ENCODE results near the gene EPHA10.

Gene EPHA10

GRCh38 chr1:37808369-37809319 is 43.7 kb upstream of the EPHA10 start:
- peaks cover 17% of the 10 kb centered on the region for H3K4me1 Mint-ChIP-seq
- no peaks in the 10 kb centered on the region for H3K9me3 Mint-ChIP-seq
- peak overlapping the region; percentile 95 to 97 (median 96) for H3K4me3 Mint-ChIP-seq
- peaks cover 25% of the 10 kb centered on the region for H3K36me3 Mint-ChIP-seq (ENCODE audit: low read depth)
- H3K27ac Mint-ChIP-seq, result peak overlapping the region; percentile 93 to 99 (median 96)
- no peaks in the 10 kb centered on the region for H3K27me3 Mint-ChIP-seq (ENCODE audit: low read depth)
- TF ChIP-seq, protein P1, sequence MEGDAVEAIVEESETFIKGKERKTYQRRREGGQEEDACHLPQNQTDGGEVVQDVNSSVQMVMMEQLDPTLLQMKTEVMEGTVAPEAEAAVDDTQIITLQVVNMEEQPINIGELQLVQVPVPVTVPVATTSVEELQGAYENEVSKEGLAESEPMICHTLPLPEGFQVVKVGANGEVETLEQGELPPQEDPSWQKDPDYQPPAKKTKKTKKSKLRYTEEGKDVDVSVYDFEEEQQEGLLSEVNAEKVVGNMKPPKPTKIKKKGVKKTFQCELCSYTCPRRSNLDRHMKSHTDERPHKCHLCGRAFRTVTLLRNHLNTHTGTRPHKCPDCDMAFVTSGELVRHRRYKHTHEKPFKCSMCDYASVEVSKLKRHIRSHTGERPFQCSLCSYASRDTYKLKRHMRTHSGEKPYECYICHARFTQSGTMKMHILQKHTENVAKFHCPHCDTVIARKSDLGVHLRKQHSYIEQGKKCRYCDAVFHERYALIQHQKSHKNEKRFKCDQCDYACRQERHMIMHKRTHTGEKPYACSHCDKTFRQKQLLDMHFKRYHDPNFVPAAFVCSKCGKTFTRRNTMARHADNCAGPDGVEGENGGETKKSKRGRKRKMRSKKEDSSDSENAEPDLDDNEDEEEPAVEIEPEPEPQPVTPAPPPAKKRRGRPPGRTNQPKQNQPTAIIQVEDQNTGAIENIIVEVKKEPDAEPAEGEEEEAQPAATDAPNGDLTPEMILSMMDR (IDR thresholded peaks at IDR 0.05; ENCODE audit: unreplicated experiment in 3 of 3), result no peak

DNA sequence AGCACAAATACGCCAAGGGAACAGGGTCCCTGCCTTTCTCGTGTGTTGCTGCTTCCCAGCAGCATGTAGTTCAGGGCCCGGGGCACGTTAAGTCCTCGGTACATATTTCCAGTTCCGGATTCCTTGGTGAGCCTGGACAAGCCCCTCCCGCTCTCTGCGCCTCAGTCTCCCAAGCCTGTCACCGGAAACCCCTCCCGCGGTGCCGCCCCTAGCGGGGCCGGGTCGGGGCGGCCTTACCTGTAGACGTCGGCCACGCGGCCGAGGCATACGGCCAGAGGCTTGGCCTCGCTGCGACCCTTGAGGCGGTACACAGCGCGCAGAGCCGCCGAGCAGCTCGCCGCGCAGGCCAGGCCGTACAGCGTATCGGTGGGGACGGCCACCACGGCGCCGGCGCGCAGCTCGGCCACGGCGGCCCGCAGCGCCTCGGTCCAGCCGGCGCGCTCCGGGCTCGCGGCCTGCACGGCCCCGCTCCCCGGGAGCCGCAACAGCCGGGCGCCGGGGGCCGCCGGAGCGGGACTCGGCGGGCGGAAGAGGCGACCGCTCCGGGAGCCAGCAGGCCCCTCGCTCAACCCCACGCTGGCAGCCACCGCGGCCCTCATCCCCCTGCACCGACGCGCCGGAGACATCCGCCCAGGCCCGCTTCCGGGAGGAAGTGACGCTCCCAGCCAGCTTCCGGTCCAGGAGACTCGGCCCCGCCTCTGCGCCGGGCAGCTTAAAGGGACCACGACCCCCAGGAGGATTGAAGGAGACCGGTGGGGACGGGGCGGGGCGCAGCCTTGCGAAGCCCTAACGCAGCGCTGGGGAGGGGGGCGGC is 42.8 kb upstream of the EPHA10 start, which contains the start of the genes C1orf122 and YRDC:
C1orf122 (plus strand) TSS at position 236 of the 814 bp plus-strand sequence. CDS start 615 bp downstream, outside the sequence.
YRDC (minus strand) TSS at position 654 of the 814 bp plus-strand sequence; CDS start at position 626, 28 bp downstream.
- Mint-ChIP-seq H3K27ac (peak within 1 kb of the TSS; percentile 93 to 99 (median 96)), H3K4me3 (peak within 1 kb of the TSS; percentile 95 to 97 (median 96)), H3K4me1 (peaks cover 17% of the 10 kb centered on the region), H3K36me3 (ENCODE audit: low read depth) (peaks cover 32% of the 10 kb centered on the region), H3K9me3 (no peaks in the 10 kb centered on the region), H3K27me3 (ENCODE audit: low read depth) (no peaks in the 10 kb centered on the region)
- TF ChIP-seq, protein P1 (IDR thresholded peaks at IDR 0.05; ENCODE audit: unreplicated experiment in 3 of 3), result no peak

- peak overlapping the region in 2 of 3 experiments; percentile 37 to 96 for H3K27ac Mint-ChIP-seq
- H3K9me3 Mint-ChIP-seq, result no peaks in the 10 kb centered on the region
- H3K4me3 Mint-ChIP-seq, result peak overlapping the region; percentile 85 to 88 (median 86)
- no peaks in the 10 kb centered on the region for H3K27me3 Mint-ChIP-seq (ENCODE audit: low read depth)
- H3K4me1 Mint-ChIP-seq, result peaks cover 17% of the 10 kb centered on the region
- TF ChIP-seq, protein P1 (IDR thresholded peaks at IDR 0.05; ENCODE audit: unreplicated experiment in 3 of 3), result no peak
- peaks cover 38% of the 10 kb centered on the region for H3K36me3 Mint-ChIP-seq (ENCODE audit: low read depth)
These were observed 42.3 kb upstream of the EPHA10 start for GRCh38 chr1:37807220-37807554.

GRCh38 chr1:37802439-37802838 is 37.5 kb upstream of the EPHA10 start:
- Mint-ChIP-seq H3K27me3 (ENCODE audit: low read depth) (no peaks in the 10 kb centered on the region), H3K4me1 (no peaks in the 10 kb centered on the region), H3K27ac (no peak overlapping the region), H3K36me3 (ENCODE audit: low read depth) (peaks cover 51% of the 10 kb centered on the region), H3K9me3 (no peaks in the 10 kb centered on the region), H3K4me3 (no peak overlapping the region)
- TF ChIP-seq, protein P1 (IDR thresholded peaks at IDR 0.05; ENCODE audit: unreplicated experiment in 3 of 3), result no peak

- H3K4me1 Mint-ChIP-seq, result peaks cover 5% of the 10 kb centered on the region
- no peaks in the 10 kb centered on the region for H3K9me3 Mint-ChIP-seq
- H3K27ac Mint-ChIP-seq, result no peak overlapping the region
- H3K36me3 Mint-ChIP-seq (ENCODE audit: low read depth), result peaks cover 20% of the 10 kb centered on the region
- no peak overlapping the region for H3K4me3 Mint-ChIP-seq
- TF ChIP-seq, protein P1 (IDR thresholded peaks at IDR 0.05; ENCODE audit: unreplicated experiment in 3 of 3), result no peak
- H3K27me3 Mint-ChIP-seq (ENCODE audit: low read depth), result peaks cover 24% of the 10 kb centered on the region
These were observed 32.9 kb upstream of the EPHA10 start for GRCh38 chr1:37797750-37798345.
